GM21360 (cell line): ENCODE measurements around the gene NEK6.
A peak's percentile ranks its signal among the peaks of the same experiment; 100 is the strongest.

Experiments
- ATAC-seq: cut with Tn5 transposase; IDR thresholded peaks from one replicate; pipeline ENCODE4 v1.9.1; 2021; ENCODE audit warnings: mild to moderate bottlenecking, moderate library complexity; ENCODE audit not compliant: unreplicated experiment

Gene NEK6

DNA sequence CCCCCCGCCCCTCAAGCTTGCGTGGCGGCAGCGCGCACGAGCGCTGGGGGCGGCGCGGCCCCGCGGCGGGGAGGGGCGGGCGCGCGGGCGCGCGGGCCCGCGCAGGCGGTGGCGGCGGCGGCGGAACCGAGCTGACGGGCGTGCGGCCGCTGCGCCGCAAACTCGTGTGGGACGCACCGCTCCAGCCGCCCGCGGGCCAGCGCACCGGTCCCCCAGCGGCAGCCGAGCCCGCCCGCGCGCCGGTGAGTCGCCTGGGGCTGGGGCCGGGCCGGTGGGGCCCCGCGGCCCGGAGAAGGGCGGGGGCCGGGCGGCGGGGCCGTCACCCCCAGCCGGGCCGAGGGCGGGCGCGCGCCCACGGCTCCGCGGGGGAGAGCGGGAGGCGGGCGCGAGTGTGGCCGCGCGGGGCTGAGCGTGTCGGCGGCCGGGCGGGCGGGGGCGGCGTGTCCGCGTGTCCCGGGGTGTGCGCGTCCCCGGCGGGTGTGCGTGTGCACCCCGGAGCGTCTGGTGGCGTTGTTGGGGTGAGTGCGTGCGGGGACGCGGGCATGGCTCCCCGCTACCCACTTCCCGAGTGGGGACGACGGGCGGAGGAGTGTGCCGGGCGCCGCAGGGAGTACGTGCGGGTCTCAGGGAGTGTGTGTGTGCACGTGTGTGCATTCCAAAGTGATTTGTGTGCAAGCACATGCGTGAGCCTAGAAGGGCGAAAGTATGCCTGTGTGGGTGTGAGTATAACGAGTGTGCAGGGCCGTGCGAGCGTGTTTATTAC is at the start of gene NEK6:
Gene NEK6 (plus strand): TSS at position 106 of the 763 bp plus-strand sequence. CDS start 44,016 bp downstream, outside the sequence.
- ATAC-seq: no peak

DNA sequence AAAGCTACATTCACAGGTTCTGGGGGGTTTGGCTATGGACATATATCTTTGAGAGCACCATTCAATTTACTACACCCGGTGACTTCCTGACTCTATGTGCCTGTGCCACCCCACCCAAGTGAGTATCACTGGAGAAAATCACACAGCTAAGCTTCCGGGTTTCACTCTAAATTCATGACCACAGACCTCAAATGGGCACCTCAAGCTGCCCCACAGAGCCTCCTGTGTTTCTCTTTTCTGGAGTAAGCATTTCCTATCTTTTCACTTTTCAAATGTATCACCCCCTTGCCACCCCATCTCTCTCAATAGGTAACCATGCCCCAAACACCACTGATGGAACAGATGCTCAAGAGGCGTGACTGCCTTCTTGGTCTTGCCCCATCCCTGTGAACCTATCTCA is 49.2 kb upstream of the NEK6 start:
- no peak for ATAC-seq

DNA sequence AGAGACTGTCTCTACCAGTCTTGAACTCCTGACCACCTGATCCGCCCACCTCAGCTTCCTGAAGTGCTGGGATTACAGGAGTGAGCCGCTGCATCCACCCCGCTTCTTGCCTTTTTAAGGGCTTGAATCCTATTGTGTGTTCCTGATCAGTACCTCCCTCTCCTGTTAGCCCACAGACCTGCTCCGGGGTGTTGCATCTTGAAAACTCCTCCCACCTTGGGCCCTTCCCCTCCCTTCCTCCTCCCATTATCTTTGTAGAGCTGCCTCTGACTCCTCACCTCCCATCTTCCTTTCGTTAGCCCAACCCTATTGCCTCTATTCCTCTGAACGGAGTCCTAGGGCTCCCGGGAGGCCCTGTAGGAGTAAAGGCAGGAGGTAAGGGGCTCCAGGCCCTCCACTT is 48.5 kb upstream of the NEK6 start:
- ATAC-seq: no peak

DNA sequence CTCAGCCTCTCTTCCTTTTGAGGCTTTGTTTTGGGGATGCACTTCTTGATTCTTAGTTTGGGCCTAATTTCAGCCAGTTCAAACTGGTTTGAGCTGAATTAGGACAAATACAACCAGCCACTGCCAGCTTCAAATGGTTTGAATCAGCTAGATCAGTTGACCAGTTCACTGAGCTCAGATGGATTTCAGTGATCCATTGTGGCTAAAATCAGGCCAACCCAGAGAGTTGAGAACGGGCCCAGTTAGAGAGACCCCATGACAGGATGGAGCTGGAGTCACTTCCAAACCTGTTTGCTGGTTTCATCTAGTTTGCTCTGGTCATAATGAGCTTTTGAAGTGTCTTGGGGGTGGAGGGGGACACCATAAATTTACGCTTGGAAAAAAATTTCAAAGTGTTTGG is 48.0 kb upstream of the NEK6 start:
- ATAC-seq: no peak

DNA sequence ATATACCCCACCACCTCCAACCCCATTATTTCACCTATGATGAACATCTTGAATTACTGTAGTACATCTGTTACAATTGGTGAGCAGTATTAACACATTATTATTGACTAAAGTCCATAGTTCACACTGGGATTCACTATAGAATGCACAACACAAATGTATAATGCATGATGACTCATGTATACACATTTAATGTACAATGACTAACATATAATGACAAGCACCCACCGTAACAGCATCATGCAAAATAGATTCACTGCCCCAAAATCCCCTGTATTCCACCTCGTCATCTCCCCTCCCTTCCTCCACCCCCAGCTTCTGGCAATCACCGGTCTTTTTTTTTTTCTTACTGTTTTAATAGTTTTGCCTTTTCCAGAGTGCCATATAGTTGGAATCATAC is 47.1 kb upstream of the NEK6 start:
- ATAC-seq: peak; percentile 60

DNA sequence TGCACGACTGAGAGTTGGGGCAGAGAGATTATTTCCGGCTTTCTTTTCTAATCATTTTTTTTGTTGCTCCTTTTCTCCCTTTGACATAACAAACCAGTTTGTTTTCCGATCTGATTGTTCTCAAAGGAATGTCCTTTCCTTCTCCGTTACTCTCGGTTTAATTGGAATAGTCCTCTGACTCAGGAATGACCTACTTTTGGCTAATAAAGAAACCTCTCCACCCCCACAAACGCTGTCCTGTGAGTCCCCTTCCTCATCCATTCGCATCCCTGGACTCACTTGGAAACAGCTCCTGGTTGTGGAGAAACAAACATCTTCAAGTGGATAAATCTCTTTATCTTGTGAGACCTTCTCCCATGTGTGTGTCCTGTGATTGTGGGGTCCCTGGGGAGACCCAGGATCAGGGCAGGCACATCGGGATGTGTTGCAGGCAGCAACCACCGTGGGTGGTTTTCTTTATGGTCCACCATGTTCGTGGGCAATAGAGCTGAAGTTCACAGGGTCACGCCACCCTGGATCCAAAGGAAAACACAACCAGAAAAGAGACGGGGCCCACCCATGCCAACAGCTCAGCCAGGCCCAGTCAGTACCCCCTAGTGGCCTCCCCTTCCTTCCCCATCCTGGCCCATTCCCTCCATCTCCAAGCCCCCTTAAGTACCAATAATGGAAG is 45.2 kb upstream of the NEK6 start:
- ATAC-seq: no peak

DNA sequence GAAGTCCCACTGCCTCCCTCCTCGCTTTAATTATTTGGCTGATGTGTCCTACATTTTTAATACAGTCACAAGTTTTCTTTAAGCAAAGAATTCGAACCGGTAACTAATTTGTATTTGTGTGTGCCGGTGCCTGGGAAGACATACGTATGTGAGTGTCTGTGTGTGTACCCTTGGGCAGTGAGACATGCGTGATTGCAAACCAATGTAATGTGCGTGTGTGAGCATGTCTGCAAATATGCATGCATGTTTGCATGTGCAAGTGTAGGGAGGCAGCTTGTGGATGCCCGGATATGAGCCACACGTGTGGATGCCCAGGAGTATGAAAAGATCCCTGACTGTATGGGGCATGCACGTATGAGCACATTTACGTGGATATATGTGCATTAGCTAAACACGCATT is 44.4 kb upstream of the NEK6 start:
- ATAC-seq: no peak

DNA sequence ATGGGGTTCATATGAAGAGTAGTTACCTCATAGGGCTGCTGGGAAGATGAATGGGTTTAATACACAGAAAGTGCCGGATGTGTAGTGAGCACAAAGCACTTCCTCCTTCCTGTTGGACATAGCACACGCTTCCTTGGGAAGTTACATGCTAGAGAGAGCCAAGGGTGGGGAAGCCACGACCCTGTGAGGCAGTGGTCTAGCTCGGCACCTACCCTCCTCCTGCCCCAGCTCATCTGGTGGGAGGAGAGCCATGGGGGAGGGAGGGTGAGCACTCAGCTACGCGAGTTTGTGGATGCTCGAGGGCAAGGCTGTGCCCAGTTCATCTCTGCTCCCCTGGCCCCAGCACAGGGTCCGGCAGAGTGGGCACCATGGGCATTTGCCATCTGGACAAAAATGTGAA is 43.6 kb upstream of the NEK6 start:
- ATAC-seq: no peak

DNA sequence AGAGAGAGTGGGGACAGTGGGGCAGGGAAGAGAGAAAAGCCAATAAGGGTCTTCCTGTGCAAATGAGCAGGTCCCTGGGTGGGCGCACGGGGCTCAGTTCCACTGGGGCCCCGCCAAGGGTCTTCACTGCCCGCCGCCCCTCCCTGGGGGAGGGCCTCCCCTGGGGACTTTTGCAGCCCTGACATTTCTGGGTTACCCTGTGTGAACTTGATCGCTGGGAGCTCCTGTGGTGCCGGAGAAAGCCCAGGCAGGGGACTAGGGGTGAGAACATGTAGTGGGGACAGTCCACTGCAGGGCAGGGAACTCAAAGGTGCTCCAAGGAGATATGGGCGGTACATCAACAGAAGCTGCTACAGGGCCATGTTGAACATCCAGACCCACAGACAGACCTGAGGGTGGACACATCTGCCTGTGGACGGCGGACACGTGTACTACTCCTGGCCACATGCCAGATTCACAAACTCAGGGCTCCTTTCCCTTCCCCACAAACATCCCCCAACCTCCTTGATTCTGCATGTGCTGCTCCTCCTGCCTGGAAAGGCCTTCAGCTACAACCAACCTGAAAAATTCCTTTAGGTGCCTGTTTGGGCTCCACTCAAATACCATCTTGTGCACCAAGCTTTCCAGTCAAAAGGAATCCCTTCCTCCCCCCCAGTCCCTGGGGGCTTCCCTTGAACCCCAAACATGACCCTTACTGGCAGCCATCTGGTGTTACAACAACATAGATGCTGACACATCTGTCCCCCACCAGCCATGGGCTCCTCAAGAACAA is 43.0 kb upstream of the NEK6 start:
- ATAC-seq: no peak

DNA sequence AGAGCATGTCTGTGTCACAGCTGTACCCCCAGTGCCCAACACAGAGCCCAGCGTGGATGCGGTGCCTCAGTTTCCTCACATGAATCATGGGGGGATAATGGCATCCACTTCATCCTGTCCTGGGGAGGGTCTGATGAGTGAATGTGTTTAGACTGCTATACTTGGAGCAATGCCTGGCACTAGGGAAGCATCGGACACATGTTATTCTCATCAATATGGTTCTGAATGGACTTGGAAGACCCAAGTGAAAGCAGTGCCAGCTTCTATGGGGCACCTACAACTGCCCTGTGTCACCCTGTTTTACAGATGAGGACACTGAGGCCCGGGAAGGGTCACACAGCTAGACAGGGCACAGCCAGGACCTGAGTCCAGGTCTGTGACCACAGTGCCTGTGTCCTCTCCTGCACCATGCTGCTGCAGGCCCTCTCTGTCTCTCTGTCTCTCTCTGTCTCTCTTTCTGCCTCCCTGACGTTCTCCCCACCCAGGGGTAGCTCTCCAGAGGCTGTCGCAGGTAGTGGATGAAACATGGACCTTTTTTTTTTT is 42.3 kb upstream of the NEK6 start:
- no peak for ATAC-seq

DNA sequence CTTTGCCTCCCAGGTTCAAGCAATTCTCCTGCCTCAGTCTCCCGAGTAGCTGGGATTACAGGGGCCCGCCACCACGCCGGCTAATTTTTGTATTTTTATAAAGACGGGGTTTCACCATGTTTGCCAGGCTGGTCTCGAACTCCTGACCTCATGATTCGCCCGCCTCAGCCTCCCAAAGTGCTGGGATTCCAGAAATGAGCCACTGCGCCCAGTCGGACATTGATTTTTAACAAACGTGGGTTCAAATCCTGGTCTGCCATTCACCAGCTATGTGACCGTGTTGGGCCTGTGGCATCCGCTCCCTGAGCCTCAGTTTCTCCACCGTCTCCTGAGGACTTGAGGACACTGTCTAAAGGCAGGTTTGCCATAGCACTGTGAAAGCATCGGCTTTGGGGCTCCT is 41.8 kb upstream of the NEK6 start:
- no peak for ATAC-seq

DNA sequence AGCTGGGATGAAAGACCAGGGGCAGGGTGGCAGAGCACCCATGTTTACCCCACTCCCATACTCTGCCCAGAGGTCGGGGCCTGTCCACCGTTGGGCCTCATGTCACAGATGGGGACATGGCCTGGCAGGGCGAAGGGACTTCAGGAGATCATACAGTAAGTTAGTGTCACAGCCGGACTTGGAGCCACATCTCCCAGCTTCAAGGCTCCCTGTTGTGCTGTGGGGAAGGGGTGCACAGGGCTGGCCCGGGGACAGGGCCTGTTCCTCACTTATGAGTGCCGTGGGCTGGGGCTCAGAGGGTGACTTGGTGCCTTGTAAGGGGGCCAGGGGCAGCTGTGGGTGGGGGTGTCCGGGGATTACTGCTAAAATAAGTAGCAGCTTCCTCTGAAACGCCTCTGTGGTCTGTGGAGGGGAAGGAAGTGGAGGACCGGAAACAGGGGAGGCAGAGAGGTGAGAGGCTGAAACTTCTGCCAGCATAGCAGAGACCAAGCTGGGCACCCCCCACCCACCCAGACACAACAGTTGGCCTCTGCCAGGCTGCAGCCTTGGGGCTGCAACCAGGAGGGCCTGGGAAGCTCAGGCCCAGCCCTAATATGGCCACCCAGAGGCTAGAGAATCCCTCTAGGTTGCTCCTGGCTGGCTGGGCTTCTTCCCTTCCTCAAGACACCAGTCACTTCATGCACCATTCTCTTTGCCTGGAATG is 41.1 kb upstream of the NEK6 start:
- peak; percentile 28 for ATAC-seq

DNA sequence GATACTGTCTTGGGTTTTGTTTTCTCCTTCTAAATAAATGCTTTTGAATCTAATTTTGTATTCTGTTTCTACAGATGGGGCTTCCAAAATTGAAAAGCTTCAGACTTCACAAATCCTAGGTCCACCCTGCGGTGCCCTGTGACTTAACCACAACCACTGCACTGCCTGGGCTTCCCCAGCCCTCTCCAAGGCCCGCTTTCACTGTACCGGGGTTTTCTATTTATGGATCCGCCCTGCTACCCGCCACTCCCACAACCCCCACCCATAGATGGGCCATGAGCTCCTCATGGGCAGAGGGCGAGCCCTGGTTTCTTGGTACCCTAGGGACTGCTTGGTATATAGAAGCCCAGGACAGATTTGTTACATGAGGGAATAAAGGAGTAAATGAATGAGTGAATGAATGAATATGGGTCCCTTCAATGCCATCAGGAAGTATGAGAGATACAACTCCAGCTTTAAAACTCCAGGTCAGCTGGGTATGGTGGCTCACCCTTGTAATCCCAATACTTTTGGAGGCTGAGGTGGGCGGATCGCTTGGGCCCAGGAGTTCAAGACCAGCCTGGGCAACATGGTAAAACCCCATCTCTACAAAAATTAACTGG is 39.8 kb upstream of the NEK6 start:
- no peak for ATAC-seq

DNA sequence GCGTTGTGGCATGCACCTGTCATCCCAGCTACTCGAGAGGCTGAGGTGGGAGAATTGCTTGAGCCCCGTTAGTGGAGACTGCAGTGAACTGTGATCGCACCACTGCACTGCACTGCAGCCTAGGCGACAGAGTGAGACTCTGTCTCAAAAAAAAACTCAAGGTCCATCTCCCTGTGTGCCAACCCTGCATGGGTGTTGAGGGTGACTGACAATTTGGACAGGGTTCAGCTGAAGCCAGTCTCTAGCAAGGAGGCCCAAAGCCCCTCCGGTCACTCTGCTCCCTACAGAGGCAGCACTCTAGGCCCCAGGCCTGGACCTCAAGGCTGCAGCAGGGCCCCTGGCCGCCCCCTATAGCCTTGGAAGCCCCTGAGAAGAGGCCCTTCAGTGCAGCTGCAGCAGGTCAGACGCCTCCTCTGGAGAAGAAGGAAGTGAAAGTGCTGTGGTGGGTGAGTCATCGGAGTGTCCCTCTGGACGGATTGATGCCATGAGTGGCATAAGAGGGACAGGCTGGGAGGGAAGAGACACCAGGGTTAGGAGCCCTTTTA is 39.2 kb upstream of the NEK6 start:
- peak; percentile 56 for ATAC-seq

DNA sequence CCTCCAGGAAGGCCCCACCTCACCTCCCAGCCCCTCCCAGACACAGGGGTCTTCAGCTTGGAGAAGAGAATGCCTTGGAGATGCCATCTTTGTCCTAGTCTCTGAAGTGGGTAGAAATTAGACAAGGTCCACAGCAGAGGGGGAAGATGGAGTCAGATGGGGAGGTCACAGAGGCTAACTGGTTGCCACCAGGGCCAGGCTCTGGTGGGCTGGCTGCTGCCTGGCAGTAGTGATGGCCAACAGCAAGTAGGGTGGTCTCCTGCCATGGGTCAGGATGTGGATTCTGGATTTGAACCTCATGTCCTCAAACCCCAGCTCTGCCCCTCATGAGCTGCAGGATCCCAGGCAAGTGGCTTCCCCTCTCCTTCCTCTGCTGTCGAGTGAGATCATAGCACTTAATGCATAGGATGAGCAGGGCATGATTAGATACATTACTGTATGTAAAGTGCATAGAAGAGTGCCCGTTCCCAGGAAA is 38.7 kb upstream of the NEK6 start:
- ATAC-seq: peak; percentile 3

DNA sequence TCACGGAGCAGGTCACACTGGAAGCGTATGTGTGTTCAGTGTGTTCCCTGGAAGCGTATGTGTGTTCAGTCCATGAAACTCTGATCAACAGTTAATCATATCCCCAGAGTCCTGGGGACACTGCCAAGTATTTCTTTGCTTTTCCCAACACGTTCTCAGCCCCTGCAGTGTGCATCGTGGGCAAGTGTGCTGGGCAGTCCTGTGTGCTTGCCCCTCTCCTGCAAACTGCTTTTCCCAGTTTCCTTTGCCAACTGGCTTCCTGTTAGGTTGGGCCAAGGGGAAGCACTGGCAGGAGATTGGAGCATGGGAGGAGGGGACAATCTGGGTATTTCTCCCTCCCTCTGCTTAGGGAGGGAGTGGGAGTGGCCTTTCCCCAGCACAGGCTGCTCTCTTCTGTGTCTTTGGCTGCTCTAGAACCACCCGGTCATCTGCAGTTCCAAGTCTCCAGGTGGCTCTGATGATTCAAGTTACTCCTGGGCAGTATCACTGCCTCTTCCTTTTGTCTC is 36.8 kb upstream of the NEK6 start:
- no peak for ATAC-seq

DNA sequence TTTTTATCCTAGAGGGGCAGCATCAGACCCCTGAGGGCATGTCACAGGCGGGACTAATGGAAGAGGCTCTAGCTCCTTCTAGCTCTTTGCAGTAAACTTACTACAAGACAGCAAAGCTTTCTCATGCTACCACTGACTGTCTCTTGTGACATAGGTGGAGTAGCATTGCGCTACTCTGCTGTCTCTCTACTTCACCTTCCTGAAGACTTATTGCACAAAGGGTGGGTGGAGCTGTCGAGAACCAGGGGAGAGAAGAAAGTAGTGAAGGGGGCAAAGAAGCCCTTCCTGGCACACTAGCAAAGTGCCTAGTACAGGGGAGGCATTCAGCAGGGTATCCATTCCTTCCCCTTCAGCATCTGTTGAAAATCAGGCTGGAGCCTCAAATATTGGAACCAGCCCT is 36.1 kb upstream of the NEK6 start:
- no peak for ATAC-seq

DNA sequence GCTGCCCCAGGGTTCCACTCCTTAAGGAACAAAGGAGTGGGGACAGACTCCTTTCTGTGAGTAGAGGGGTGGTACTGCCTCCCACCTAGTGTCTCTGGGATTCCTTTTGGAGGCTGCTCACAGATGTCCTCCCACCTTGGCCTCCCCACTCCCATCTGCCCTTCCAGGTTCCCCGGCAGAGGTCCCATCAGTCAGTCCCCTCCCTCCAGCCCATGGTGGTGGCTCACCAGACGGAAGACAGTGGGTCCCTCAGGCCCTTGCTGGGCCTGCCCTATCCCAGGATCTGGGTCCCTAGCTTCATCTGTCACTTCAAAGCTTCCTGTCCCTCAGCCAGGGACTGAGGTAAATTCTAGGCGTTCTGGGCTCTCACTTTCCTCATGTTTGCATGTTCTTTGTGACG is 35.6 kb upstream of the NEK6 start:
- ATAC-seq: no peak

DNA sequence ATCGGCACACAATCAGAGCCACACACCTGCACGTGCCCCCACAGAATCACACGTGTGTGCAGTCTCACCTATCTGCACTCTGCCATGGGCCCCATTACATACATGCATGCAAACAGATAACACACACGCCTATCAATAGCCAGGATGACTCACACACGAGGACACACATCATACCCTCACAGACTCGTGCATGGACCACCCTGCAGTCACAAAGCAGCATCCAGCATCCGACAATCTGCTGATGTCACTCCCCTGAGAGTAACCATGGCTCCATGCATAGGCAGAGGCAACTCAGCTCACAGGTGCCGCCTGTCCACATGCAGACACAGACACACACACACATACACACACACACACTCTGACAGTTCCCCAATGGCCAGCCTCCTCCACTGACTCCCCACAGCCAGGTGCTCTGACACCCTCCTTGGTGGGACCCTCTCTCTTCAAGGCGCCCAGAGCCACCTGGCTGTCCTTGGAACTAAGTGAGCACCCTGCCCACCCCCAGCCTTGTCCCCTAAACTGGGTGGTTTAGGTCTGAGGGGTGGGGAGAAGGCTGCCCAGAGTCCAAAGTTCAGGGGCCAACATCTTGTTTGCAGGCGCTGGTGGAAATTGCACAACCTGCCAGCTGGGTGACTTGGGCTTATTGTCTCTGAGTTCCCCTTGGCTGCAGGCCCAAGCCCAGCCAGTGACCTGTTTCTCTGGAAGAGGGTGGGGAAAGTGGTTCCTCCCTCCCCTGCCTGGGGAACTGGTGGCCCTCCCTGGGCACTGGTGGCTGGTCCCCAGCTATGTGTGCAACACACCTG is 34.6 kb upstream of the NEK6 start:
- no peak for ATAC-seq
